Epithelial cell of proximal tubule (primary cell): Measurements from ENCODE around the gene CCDC13. TPM values are rescaled to one million over a fixed set of nuclear protein-coding genes. Genes with fewer than 3 reads are reported as not detected.

Experiments used
- DNase-seq: peaks from one replicate; pipeline ENCODE4 v3.0.0-alpha.2; 2011; ENCODE audit warnings: low read depth
- H3K4me3 ChIP-seq: 2 replicates; pipeline ENCODE4 v1.5.1; 2011; ENCODE audit warnings: low read depth, mild to moderate bottlenecking, low read length
- total RNA-seq: library from RNA; depleted of rRNA; stranded (reverse); fragments of >200 nt; gene quantifications from 2 replicates; pipeline ENCODE4 v1.2.3, GENCODE V29; 2015
- TF ChIP-seq, protein P1 (sequence below): conservative IDR thresholded peaks from 2 replicates; pipeline ENCODE4 v1.5.1; 2012; ENCODE audit warnings: low read depth, mild to moderate bottlenecking, low read length

Gene CCDC13
- total RNA-seq, 1 donor from 2014 or later = 1.7 TPM

- DNase-seq = no peak
- TF ChIP-seq, protein P1, sequence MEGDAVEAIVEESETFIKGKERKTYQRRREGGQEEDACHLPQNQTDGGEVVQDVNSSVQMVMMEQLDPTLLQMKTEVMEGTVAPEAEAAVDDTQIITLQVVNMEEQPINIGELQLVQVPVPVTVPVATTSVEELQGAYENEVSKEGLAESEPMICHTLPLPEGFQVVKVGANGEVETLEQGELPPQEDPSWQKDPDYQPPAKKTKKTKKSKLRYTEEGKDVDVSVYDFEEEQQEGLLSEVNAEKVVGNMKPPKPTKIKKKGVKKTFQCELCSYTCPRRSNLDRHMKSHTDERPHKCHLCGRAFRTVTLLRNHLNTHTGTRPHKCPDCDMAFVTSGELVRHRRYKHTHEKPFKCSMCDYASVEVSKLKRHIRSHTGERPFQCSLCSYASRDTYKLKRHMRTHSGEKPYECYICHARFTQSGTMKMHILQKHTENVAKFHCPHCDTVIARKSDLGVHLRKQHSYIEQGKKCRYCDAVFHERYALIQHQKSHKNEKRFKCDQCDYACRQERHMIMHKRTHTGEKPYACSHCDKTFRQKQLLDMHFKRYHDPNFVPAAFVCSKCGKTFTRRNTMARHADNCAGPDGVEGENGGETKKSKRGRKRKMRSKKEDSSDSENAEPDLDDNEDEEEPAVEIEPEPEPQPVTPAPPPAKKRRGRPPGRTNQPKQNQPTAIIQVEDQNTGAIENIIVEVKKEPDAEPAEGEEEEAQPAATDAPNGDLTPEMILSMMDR = no peak
- H3K4me3 ChIP-seq = no peak overlapping the region
These were observed 7.3 kb upstream of the CCDC13 start for GRCh38 chr3:42780398-42780797.

GRCh38 chr3:42778644-42779043 is 5.6 kb upstream of the CCDC13 start:
- no peak for DNase-seq
- no peak overlapping the region for H3K4me3 ChIP-seq
- TF ChIP-seq, protein P1 = no peak

- TF ChIP-seq, protein P1 = no peak
- H3K4me3 ChIP-seq = peak overlapping the region; percentile 67
- no peak for DNase-seq
These were observed 327 bp upstream of the CCDC13 start for GRCh38 chr3:42773409-42773751.

DNA sequence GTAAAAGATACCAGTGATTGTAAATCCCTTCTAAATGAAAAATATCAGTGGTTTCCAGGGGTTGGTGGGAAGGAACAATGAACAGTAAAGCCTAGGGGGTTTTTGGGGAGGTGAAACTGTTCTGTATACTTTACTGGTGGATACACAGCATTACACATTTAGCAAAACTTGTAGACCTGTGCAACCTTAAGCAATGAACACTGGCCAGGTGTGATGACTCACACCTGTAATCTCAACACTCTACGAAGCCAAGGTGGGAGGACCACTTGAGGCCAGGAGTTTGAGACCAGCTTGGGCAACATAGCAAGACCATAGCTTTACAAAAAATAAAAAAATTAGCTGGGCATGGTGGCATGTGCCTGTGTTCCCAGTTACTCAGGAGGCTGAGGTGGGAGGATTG is 1.8 kb downstream of the CCDC13 start:
- TF ChIP-seq, protein P1 = no peak
- DNase-seq = no peak
- no peak overlapping the region for H3K4me3 ChIP-seq

DNA sequence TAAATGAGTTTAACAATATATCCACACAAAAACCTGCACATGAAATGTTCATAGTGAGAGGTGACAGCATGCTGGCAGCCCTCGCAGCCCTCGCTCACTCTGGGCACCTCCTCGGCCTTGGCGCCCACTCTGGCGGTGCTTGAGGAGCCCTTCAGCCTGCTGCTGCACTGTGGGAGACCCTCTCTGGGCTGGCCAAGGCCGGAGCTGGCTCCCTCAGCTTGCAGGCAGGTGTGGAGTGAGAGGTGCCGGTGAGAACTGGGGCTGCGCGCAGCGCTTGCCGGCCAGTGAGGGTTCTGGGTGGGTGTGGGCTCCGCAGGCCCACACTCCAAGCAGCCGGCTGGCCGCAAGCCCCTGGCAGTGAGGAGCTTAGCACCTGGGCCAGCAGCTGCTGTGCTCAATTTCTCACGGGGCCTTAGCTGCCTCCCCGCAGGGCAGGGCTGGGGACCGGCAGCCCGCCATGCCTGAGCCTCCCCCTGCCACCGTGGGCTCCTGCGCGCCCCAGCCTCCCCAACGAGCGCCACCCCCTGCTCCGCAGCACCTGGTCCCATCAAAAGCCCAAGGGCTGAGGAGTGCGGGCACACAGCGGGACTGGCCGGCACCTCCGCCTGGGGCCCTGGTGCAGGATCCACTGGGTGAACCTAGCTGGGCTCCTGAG is 3.4 kb downstream of the CCDC13 start:
- no peak for DNase-seq
- H3K4me3 ChIP-seq = no peak overlapping the region
- TF ChIP-seq, protein P1 = no peak

GRCh38 chr3:42764561-42765295 is 8.3 kb downstream of the CCDC13 start:
- no peak for DNase-seq

More at GRCh38 chr3:42764561-42765295, 8.3 kb downstream of the CCDC13 start:
- no peak overlapping the region for H3K4me3 ChIP-seq
- TF ChIP-seq, protein P1 = no peak
